Right ventricle myocardium inferior (tissue), 1 donor: ENCODE data around the gene C1GALT1. TPM values are rescaled to one million over a fixed set of nuclear protein-coding genes. Genes with fewer than 3 reads are reported as not detected.
"Not testable (repeated sequence)": the region's sequence is repeated elsewhere in the genome, so short reads cannot be mapped to it uniquely, and the experiment has no call there.

Experiments
- ATAC-seq: fragments of 200-7000 bp; cut with Tn5 transposase; one replicate; pipeline ENCODE4 v1.9.1; 2020; ENCODE audit warnings: mild to moderate bottlenecking, moderate library complexity
- DNase-seq: peaks from one replicate; pipeline ENCODE4 v3.0.0; 2021; ENCODE audit errors: missing footprints
- intact Hi-C: fragments of 100-400 bp; cut with DNase I; formaldehyde crosslinking; loops from one replicate; pipeline ENCODE4 v1.11.0; 2022
- total RNA-seq: library from RNA; stranded (reverse); fragmentation: NEBNext Ultra II Directional; extraction: Animal tissue kit (Norgen Biotek cat#: 25700); gene quantifications from one replicate; pipeline ENCODE4 v1.2.1, GENCODE V29; 2021
- donor health status: DM: no; HTN: yes; CAD: no; lungs with severe emphysema.

Gene C1GALT1
- total RNA-seq, 1 donor from 2014 or later: 19.6 TPM

DNA sequence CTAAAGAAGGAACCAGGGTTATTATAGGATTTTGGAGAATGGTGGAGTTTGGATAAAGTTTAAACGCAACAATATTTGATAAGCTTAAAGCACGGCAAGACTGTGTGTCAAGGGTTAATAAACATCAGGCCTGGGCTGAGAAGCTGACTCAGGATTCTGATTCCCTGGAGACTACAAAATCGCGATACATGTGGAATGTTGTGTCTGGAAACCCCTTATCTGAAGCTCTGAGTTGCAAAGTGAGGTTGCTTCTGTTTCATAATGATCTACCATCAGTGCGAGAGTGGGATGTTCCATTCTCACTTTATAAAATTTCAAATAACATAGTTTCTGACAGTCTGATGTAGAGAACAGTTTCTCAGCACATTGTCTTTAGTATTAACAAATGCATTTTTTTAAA lies 7.8 kb downstream of the C1GALT1 start:
- intact Hi-C loops: no loop called here
- no peak for DNase-seq
- peak; percentile 28 for ATAC-seq

DNA sequence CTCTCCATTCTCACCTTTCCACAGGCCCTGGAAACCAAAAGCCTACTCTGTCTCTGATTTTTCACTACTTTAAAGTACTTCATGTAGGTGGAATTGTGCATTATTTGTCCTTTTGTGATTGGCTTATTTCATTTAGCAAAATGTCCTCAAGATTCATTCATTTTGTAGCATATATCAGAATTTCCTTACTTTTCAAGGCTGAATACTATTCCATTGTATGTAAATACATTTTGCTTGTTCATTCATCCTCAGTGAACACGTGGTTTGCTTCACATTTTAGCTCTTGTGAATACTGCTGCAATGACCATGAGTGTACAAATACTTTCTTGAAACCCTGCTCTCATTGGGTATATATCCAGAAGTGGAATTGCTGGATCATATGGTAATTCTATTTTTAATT lies 8.8 kb downstream of the C1GALT1 start:
- no peak for ATAC-seq
- no peak for DNase-seq
- intact Hi-C loops: no loop called here

DNA sequence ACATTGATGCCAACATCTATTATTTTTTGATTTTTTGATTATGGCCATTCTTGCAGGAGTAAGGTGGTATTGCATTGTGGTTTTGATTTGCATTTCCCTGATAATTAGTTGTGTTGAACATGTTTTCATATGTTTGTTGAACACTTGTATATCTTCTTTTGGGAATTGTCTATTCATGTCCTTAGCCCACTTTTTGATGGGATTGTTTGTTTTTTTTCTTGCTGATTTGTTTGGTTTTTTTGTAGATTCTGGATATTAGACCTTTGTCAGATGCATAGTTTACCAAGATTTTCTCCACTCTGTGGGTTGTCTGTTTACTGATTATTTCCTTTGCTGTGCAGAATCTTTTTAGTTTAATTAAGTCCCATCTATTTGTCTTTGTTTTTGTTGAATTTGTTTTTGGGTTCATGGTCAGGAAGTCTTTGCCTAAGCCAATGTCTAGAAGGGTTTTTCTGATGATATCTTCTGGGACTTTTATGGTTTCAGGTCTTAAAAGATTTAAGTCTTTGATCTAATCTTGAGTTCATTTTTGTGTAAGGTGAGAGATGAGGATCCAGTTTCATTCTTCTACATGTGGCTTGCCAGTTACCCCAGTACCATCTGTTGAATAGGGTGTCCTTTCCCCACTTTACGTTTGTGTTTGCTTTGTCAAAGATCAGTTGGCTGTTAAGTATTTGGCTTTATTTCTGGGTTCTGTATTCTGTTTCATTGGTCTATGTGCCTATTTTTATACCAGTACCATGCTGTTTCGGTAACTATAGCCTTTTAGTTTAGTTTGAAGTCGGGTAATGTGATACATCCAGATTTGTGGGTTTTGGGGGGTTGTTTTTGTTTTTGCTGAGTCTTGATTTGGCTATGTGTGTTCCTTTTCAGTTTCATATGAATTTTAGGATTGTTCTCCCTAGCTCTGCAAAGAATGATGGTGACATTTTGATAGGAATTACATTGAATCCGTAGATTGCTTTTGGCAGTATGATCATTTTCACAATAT lies 10.7 kb downstream of the C1GALT1 start:
- ATAC-seq, DNase-seq, intact Hi-C loops: not testable (repeated sequence)

DNA sequence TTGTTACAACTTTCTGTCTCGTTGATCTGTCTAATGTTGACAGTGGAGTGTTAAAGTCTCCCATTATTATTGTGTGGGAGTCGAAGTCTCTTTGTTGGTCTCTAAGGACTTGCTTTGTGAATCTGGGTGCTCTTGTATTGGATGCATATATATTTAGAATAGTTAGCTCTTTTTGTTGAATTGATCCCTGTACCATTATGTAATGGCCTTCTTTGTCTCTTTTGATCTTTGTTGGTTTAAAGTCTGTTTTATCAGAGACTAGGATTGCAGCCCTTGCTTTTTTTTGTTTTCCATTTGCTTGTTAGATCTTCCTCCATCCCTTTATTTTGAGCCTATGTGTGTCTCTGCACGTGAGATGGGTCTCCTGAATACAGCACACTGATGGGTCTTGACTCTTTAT lies 17.2 kb downstream of the C1GALT1 start:
- intact Hi-C loops, DNase-seq, ATAC-seq: not testable (repeated sequence)

DNA sequence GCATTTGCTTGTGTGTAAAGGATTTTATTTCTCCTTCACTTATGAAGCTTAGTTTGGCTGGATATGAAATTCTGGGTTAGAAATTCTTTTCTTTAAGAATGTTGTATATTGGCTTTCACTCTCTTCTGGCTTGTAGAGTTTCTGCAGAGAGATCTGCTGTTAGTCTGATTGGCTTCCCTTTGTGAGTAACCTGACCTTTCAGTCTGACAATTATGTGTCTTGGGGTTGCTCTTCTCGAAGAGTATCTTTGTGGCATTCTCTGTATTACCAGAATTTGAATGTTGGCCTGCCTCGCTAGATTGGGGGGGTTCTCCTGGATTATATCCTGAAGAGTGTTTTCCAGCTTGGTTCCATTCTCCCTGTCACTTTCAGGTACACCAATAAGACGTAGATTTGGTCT lies 17.9 kb downstream of the C1GALT1 start:
- ATAC-seq, intact Hi-C loops, DNase-seq: not testable (repeated sequence)

DNA sequence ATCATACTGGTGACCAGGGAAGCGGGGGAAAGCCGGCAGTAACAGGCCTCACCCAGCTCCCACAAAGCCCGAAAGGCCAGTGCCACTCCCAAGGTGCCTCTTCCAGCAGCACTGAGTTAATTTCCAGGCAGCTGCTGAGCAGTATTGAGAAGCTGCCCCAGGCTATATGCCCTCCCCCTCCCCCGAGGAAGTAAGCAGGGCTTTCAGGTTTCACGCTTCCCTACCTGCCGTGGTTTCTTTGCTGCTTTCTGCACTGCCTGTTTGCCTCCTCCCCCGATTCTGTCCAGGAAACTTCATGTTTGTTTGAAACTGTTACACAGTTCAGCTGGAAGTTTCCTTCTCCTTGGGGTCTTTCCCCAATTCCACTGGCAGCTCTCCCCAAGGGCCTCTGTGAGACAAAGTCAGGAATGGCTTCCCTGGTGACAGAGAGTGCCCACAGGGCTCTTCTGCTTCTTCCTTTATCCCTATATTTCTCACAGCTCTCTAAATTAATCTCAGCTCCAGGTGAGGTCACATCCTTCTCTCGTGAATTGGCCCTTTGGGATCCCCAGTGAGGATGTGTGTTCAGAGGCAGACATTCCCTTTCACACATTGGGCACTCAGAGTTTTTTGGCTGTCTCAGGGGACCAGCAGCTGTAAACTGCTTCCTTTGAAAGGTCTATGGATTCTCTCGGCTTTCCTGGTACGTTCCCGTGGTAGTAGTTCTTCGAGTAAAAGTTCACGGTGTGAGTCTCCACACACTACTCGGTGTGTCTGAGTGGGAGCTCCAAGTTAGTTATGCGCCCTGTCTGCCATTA lies 19.4 kb downstream of the C1GALT1 start:
- intact Hi-C loops: no loop called here
- ATAC-seq: no peak
- DNase-seq: no peak

DNA sequence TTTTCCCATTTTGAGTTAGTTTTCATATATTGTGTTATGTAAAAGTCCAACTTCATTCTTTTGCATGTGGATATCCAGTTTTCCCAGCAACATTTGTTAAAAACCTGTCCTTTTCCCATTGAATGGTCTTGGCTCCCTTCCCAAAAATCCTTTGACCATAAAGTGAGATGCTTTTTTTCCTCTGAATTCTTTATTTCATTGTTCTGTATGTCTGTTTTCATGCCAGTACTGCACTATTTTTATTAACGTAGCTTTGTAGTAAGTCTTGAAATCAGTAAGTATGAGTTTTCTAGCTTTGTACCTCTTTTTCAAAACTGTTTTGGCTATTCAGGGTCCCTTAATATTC lies 20.0 kb downstream of the C1GALT1 start:
- intact Hi-C loops: no loop called here
- no peak for ATAC-seq

DNA sequence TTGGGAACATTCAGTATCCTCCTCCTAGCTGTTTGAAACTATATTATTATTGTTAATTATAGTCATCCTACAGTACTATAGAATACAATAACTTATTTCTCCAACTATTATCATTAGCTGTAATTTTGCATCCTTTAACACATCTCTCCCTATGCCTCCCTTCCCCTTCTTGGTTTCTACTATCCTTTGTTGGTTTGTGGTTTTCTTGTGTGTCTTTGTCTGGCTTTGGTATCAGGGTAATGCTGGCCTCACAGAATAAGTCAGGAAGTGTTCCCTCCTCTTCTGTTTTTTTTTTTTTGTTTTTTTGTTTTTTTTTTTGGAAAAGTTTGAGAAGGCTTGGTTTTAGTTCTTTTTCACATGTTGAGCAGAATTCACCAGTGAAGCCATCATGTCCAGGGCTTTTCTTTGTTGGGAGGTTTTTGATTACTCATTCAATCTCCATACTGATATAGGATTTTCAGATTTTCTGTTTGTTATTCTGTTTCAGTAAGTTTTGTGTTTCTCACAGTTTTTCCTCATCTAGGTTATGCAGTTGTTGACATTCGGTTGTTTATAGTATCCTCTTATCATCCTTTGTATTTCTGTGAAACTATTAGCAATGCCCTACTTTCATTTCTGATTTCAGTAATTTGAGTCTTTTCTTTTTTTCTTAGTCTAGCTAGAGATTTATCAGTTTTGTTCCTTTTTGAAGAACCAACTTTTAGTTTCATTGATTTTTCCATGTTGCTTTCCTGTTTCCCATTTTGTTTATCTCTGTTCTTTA lies 21.6 kb downstream of the C1GALT1 start:
- DNase-seq (no peak), ATAC-seq (no peak)
- intact Hi-C loops: no loop called here

More for the DNA sequence above, 20.0 kb downstream of the C1GALT1 start:
- DNase-seq: no peak

DNA sequence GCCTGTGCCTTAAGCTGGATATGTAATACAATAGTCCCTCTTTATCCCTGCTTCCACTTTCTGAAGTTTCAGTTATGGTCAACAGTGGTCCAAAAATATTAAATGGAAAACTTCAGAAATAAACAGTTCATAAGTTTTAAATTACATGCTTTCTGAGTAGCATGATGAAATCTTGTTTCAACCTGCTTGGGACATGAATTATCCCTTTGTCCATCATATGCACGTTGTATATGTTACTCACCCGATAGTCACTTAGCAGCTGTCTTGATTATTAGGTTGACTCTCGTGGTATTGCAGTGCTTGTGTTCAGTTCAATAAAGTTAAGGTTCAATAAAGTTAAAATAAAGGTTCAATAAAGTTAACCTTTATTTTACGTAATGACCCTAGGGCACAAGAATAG lies 25.5 kb downstream of the C1GALT1 start:
- ATAC-seq (no peak), DNase-seq (no peak)
- intact Hi-C loops: no loop called here

DNA sequence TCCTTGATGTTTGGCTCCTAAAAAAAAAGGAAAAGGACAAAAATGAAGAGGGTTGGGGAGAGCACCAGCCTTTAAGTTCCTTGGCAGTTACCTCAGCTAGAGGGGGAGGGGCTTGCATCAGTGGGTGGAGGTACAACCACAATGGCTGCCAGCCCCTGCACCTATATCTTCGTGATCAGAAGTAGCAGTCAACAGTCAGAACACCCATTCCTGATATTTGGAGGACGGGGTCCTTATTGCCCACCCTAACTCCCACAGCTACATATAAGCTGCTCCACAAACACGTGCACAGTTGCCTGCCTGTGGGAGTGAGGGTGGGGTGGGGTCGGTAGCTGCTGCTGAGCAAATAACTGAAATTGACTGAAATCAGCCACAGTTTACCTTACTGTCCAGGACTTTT lies 26.2 kb downstream of the C1GALT1 start:
- intact Hi-C loops: no loop called here
- DNase-seq (no peak), ATAC-seq (no peak)

DNA sequence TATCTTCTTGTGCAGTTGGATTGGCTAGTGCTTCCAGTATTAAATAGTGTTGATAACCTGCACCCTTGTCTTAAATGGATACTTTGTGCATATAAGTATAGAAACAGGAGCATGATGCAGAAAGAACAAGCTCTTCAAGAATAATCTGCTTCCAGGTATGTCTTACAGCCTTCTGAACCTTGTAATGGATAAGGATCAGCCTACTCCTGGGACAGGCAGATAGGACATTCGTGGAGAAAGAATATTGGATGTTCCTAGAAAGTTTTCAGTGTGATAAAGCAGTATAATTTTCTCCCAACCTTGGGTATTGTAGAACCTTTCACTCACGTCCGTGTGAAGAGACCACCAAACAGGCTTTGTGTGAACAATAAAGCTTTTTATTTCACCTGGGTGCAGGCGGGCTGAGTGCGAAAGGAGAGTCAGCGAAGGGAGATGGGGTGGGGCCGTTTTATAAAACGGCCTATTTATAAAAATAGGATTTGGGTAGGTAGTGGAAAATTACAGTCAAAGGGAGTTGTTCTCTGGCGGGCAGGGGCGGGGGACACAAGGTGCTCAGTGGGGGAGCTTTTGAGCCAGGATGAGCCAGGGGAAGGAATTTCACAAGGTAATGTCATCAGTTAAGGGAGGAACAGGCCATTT lies 27.2 kb downstream of the C1GALT1 start:
- DNase-seq (no peak), ATAC-seq (no peak)
- intact Hi-C loops: no loop called here

DNA sequence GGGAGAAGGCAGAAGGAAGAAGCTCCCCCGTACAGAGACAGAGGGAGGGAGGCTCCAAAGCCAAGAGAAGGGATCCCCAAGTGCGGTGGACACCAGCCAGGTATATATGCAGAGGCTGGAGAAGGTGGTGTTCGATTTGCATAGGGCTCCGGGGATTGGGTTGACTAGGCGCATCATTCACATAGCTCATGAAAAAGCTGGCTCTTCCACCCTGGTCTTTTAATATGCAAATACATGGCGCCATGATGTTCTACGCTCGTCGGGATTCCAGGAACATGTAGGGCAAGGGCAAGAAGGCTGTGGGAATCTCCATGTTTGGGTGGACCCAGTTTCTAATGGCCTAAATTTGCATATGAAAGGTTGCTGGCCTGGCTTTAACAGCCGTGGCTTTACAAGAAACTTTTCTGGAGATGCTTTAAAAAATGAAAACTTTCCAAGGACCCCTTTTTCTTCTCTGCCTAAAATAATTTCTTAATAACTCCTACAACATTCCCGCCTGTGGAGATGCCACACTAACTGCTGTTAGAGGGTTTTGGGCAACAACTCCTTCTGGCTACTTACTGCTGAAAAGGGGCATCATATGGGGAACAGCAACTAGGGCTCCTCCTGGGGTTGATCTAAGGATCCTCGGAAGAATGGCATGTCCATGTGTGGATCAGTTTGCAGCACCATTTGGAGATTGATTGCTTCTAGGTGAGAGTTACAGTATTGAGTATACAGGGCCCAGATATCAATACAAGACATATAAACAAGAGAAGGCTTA lies 28.3 kb downstream of the C1GALT1 start:
- ATAC-seq (no peak), DNase-seq (no peak)
- intact Hi-C loops: no loop called here

DNA sequence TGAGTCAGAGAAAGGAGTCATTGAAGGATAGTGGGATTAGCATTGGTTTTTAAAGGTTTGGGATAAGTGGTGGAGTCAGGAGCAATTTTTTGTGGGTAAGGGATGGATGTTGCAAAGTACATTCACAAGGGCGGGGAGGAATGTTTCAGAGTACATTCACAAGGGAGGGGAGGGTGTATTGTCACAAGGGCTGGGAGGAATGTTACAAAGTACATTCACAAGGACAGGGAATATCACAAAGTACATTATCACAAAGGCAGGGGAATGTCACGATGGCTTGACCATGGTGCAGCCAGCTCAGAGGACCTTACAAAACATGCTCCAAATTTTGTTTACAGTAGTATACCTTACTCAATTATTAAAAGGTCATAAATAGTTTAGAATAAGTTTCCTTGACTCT lies 30.3 kb downstream of the C1GALT1 start:
- intact Hi-C loops: no loop called here
- no peak for ATAC-seq
- no peak for DNase-seq

DNA sequence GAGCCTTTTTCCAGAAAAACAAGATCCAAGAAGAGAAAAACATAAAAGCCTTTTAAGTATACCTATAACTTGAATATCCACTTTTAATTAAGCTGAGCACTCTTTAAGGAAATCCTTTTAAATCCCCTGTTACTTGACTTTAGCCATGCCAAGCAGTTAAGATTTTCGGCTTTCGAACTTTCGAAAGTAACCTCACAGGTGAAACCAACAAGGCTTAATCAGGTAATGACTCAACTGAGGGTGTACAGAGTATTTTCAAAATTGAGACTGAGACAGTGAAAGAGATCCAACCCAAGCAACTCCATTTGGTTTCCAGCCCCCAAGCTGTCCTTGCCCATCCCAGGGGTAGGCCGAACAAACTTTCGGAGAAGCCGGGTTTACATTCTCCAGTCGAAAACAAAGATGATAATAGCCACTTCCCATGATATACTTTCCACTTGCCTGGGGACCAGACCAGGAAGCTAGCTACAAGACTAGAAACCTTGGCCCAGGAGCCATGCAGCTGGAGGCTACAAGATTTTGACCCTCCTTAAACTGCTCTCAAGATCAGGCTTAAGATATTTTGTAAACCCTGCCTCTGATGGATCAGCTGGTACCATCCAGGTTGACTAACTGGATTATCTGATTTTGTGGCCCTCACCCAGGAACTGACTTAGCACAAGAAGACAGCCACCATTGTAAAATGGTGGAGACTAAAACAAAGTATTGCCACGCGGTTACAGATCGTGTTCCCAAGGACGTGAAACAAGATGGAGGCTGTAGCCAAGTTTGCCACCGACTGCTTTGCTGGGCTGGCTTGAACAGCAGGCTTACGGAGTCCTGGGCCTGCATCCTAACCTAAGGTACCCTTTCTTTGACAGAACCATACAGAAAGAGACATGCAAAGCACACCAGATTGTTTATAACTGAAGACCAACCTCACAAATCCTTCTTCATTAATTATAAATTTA lies 32.3 kb downstream of the C1GALT1 start:
- ATAC-seq: no peak
- intact Hi-C loops: no loop called here
- no peak for DNase-seq

DNA sequence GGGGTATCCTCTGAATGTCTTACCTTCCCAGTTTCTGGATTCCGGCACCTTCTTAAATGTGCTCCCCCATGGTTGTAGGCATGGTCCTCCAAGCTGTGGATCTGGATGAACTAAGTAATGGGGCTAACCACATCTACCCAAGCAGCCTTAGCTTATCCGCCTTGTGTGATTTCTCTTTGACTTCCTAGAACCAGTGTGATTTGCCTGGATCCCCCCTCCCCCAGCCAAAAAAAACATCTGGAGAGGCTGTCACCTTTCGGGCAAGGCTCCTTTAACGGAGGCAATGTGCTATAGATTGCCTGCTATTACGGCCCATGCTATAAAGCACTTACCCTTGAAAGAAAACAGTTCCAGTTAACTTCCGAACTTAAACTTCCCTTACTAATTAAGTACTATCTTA lies 33.9 kb downstream of the C1GALT1 start:
- ATAC-seq (no peak), DNase-seq (no peak)
- intact Hi-C loops: no loop called here

DNA sequence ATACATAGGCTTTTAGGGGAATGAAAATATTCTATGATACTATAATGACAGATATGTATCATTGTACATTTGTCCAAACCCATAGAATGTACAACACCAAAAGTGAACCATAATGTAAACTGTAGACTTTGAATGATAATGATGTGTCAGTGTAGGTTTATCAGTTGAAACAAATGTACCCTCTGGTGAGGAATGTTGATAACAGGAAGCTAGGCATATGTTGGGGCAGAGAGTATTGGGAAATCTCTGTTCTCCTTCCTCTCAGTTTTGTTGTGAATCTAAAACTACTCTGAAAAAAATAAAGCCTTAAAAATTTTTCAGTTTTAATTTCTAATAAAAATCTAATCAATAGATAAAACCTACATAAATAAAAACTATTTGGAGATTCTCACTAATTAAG lies 36.9 kb downstream of the C1GALT1 start:
- intact Hi-C loops: no loop called here
- DNase-seq (no peak), ATAC-seq (no peak)

DNA sequence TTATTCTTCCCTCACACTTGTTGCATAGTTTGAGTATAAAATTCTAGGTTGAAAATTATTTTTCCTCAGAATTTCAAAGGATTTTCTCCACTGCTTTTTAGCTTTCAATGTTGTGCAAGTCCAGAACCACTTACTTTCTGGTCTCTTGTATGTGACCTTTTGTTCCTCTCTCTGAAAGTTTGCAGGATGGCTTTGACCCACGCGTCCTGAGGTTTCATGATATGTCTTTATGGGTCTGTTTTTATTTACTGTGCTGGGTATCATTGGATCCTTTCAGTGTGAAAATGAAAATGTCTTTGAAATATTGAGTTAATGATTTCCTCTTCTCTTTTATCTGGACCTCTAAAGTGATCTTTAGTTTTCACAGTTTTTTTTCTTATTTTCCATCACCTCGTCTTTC lies 38.5 kb downstream of the C1GALT1 start:
- DNase-seq: no peak
- no peak for ATAC-seq
- intact Hi-C loops: no loop called here
